H1 (cell line): ENCODE results near the gene PRR5. TPM values are rescaled to one million over a fixed set of nuclear protein-coding genes. Genes with fewer than 3 reads are reported as not detected.

Experiments
- CTCF ChIA-PET: fragments of 300-600 bp; sonication (Branson Sonifier 250); formaldehyde crosslinking; loops from one replicate; lab custom pipeline; 2021; ENCODE audit not compliant: partially characterized antibody; lab: Charles Lee
- POLR2A ChIA-PET: fragments of 300-600 bp; sonication (Branson Sonifier 250); formaldehyde crosslinking; loops from one replicate; lab custom pipeline; 2021; ENCODE audit warnings: inconsistent platforms; ENCODE audit not compliant: partially characterized antibody; lab: Charles Lee
- DNase-seq, 2 experiments: peaks; one replicate each; pipeline versions ENCODE4 v3.0.0 to v3.0.0-alpha.2; 2010 to 2022; ENCODE audit warnings: low spot score in 2 of 2, low read depth in 1 of 2, mixed read lengths in 1 of 2
- FAIRE-seq: peaks from 2 replicates; lab custom pipeline; 2011; peaks lifted over from hg19 to GRCh38; lab: Jason Lieb, UNC
- H2AFZ ChIP-seq: 2 replicates; pipeline ENCODE4 v1.8.1; 2012; ENCODE audit warnings: low read length, inconsistent platforms
- H2AK5ac ChIP-seq: 2 replicates; pipeline ENCODE4 v1.6.1; 2013; ENCODE audit warnings: low read depth, low read length
- H2BK120ac ChIP-seq: replicated peaks from 2 replicates; pipeline ENCODE3; 2013; ENCODE audit warnings: low read depth, low read length, inconsistent platforms
- H2BK12ac ChIP-seq: 2 replicates; pipeline ENCODE4 v1.6.1; 2013; ENCODE audit warnings: low read depth, low read length
- H2BK15ac ChIP-seq: 2 replicates; pipeline ENCODE4 v1.6.1; 2013; ENCODE audit warnings: low read length
- H2BK20ac ChIP-seq: 2 replicates; pipeline ENCODE4 v1.6.1; 2013; ENCODE audit warnings: low read length
- H2BK5ac ChIP-seq: 2 replicates; pipeline ENCODE4 v1.6.1; 2013; ENCODE audit warnings: low read depth, low read length
- H3K14ac ChIP-seq: 2 replicates; pipeline ENCODE4 v1.6.1; 2013; ENCODE audit warnings: inconsistent platforms; ENCODE audit not compliant: insufficient read length
- H3K18ac ChIP-seq: 2 replicates; pipeline ENCODE4 v1.6.1; 2013; ENCODE audit warnings: low read length; ENCODE audit errors: extremely low read depth
- H3K23ac ChIP-seq: 2 replicates; pipeline ENCODE4 v1.6.1; 2013; ENCODE audit warnings: inconsistent platforms; ENCODE audit not compliant: insufficient read length
- H3K23me2 ChIP-seq: 2 replicates; pipeline ENCODE4 v1.6.1; 2013; ENCODE audit warnings: low read depth, low read length
- H3K27ac ChIP-seq: 2 replicates; pipeline ENCODE4 v1.6.1; 2011; ENCODE audit warnings: low read depth, low read length, inconsistent platforms
- H3K27me3 ChIP-seq, 4 experiments: replicated peaks in 1 of 4; 1 replicate in 1 of 4; 2 replicates in 3 of 4; pipeline versions ENCODE4 v1.6.1 to v1.8.1; 2011 to 2013; ENCODE audit warnings: low read length in 3 of 4, mild to moderate bottlenecking in 3 of 4, inconsistent platforms in 2 of 4, mixed read lengths in 2 of 4, moderate library complexity in 1 of 4; ENCODE audit not compliant: control insufficient read depth in 3 of 4, insufficient read depth in 3 of 4; ENCODE audit errors: extremely low read depth in 1 of 4
- H3K36me3 ChIP-seq, 4 experiments: 2 replicates each; pipeline versions ENCODE4 v1.6.1 to v1.8.1; 2011 to 2013; ENCODE audit warnings: mild to moderate bottlenecking in 4 of 4, low read length in 3 of 4, moderate library complexity in 2 of 4, control low read depth in 1 of 4, inconsistent platforms in 1 of 4; ENCODE audit not compliant: insufficient read depth in 4 of 4, control insufficient read depth in 2 of 4
- H3K4ac ChIP-seq: replicated peaks from 2 replicates; pipeline ENCODE3; 2013; ENCODE audit warnings: low read length, low read depth, mixed read lengths, inconsistent platforms; ENCODE audit not compliant: insufficient read length
- H3K4me1 ChIP-seq, 4 experiments: replicated peaks in 1 of 4; 1 replicate in 1 of 4; 2 replicates in 3 of 4; pipeline versions ENCODE4 v1.6.1 to v1.8.1; 2011 to 2013; ENCODE audit warnings: low read length in 3 of 4, inconsistent platforms in 2 of 4, mixed read lengths in 1 of 4; ENCODE audit not compliant: insufficient read depth in 4 of 4, control insufficient read depth in 3 of 4
- H3K4me2 ChIP-seq, 2 experiments: 2 replicates each; pipeline versions ENCODE4 v1.6.1 to v1.8.1; 2011 to 2013; ENCODE audit warnings: low read depth in 2 of 2, low read length in 2 of 2, control low read depth in 1 of 2, inconsistent platforms in 1 of 2, mild to moderate bottlenecking in 1 of 2; ENCODE audit not compliant: insufficient read depth in 1 of 2
- H3K4me3 ChIP-seq, 4 experiments: fragments of 200-600, 300-600 bp in 1 of 4; sonication (generic), shearing (Covaris generic), sonication (Bioruptor Twin) in 1 of 4; 2 replicates each; pipeline versions ENCODE4 v1.5.1 to v1.8.1; 2011 to 2016; ENCODE audit warnings: low read length in 4 of 4, low read depth in 3 of 4, control low read depth in 2 of 4, inconsistent platforms in 2 of 4, mild to moderate bottlenecking in 2 of 4, mixed read lengths in 1 of 4, moderate library complexity in 1 of 4; ENCODE audit not compliant: insufficient read depth in 2 of 4; ENCODE audit errors: extremely low read depth in 1 of 4
- H3K56ac ChIP-seq: replicated peaks from 2 replicates; pipeline ENCODE3; 2013; ENCODE audit warnings: low read depth, mild to moderate bottlenecking, mixed read lengths, low read length, inconsistent platforms; ENCODE audit not compliant: insufficient read length
- H3K79me1 ChIP-seq: 2 replicates; pipeline ENCODE4 v1.6.1; 2013; ENCODE audit warnings: low read depth, low read length, control low read depth
- H3K79me2 ChIP-seq, 2 experiments: 2 replicates each; pipeline versions ENCODE4 v1.6.1 to v1.8.1; 2012 to 2013; ENCODE audit warnings: low read length in 2 of 2, mild to moderate bottlenecking in 2 of 2, inconsistent platforms in 1 of 2; ENCODE audit not compliant: insufficient read depth in 2 of 2, control insufficient read depth in 1 of 2
- H3K9ac ChIP-seq, 4 experiments: replicated peaks in 1 of 4; 1 replicate in 1 of 4; 2 replicates in 3 of 4; pipeline versions ENCODE4 v1.6.1 to v1.8.1; 2011 to 2013; ENCODE audit warnings: low read depth in 3 of 4, low read length in 3 of 4, control low read depth in 2 of 4, mild to moderate bottlenecking in 2 of 4, moderate library complexity in 2 of 4, inconsistent platforms in 1 of 4; ENCODE audit errors: extremely low read depth in 1 of 4
- H3K9me3 ChIP-seq, 2 experiments: 2 replicates each; pipeline versions ENCODE4 v1.6.1 to v1.8.1; 2012 to 2013; ENCODE audit warnings: mild to moderate bottlenecking in 2 of 2, moderate library complexity in 2 of 2, control low read depth in 1 of 2, inconsistent platforms in 1 of 2, low read depth in 1 of 2, low read length in 1 of 2, mixed read lengths in 1 of 2; ENCODE audit not compliant: insufficient read depth in 2 of 2
- H4K20me1 ChIP-seq, 2 experiments: replicated peaks in 1 of 2; 2 replicates each; pipeline versions ENCODE3 to v1.8.1; 2011 to 2013; ENCODE audit warnings: inconsistent platforms in 2 of 2, low read length in 2 of 2, mild to moderate bottlenecking in 1 of 2; ENCODE audit not compliant: insufficient read depth in 2 of 2, control insufficient read depth in 1 of 2
- H4K5ac ChIP-seq: 2 replicates; pipeline ENCODE4 v1.6.1; 2013; ENCODE audit warnings: low read length, low read depth, mixed read lengths, inconsistent platforms; ENCODE audit not compliant: insufficient read length
- H4K8ac ChIP-seq: 2 replicates; pipeline ENCODE4 v1.8.0; 2013; ENCODE audit warnings: mild to moderate bottlenecking, moderate library complexity, low read length, inconsistent platforms; ENCODE audit not compliant: insufficient read depth; ENCODE audit errors: extremely low read depth
- H4K91ac ChIP-seq: replicated peaks from 2 replicates; pipeline ENCODE3; 2013; ENCODE audit warnings: low read length, mixed read lengths, inconsistent platforms; ENCODE audit not compliant: insufficient read length
- JUN ChIP-seq: IDR thresholded peaks from 2 replicates; pipeline ENCODE4 v1.6.1; 2011; ENCODE audit warnings: low read depth, mild to moderate bottlenecking, improper control_type of control experiment, low read length
- MAFK ChIP-seq: IDR thresholded peaks from 2 replicates; pipeline ENCODE4 v1.6.1; 2012; ENCODE audit warnings: low read depth, mild to moderate bottlenecking, improper control_type of control experiment, low read length
- RAD21 ChIP-seq, 2 experiments: IDR thresholded peaks in 1 of 2; conservative IDR thresholded peaks in 1 of 2; 2 replicates each; pipeline ENCODE4 v1.6.1; 2011; ENCODE audit warnings: low read depth in 2 of 2, low read length in 2 of 2, improper control_type of control experiment in 1 of 2, inconsistent platforms in 1 of 2, mild to moderate bottlenecking in 1 of 2, moderate library complexity in 1 of 2
- RBBP5 ChIP-seq: IDR thresholded peaks from 2 replicates; pipeline ENCODE4 v1.7.1; 2012; ENCODE audit warnings: low read depth, mild to moderate bottlenecking, inconsistent platforms, low read length, moderate library complexity, borderline replicate concordance
- WGBS, 2 experiments: shearing (Covaris generic) in 1 of 2; methylation state at CpG; one replicate each; pipeline versions ENCODE4 v1.1.6 to v1.1.7; 2013 to 2015; ENCODE audit warnings: low lambda C conversion rate in 2 of 2, mixed read lengths in 2 of 2, inconsistent platforms in 1 of 2, low coverage in 1 of 2, missing lambda C conversion rate in 1 of 2; ENCODE audit not compliant: insufficient replicate concordance in 2 of 2, insufficient coverage in 1 of 2, insufficient read length in 1 of 2; ENCODE audit errors: extremely low coverage in 1 of 2, missing lambda C conversion rate in 1 of 2; 5-methylcytosine and 5-hydroxymethylcytosine counted together
- polyA plus RNA-seq, 7 experiments: library from polyadenylated mRNA; depleted of rRNA in 3 of 7; stranded (reverse) in 5 of 7; unstranded in 2 of 7; fragments of >200 nt in 5 of 7; fragments of 200-250 nt in 2 of 7; gene quantifications; 1 replicate in 5 of 7; 2 replicates in 1 of 7; 4 replicates in 1 of 7; pipeline versions ENCODE4 v1.2.1 to v1.2.3, GENCODE V29; 2011 to 2013; ENCODE audit warnings: missing spikeins in 2 of 7, mixed read lengths in 2 of 7
- total RNA-seq: library from RNA; stranded (reverse); fragmentation: NEBNext Ultra II Directional; extraction: Animal tissue kit (Norgen Biotek cat#: 25700); gene quantifications from 2 replicates; pipeline ENCODE4 v1.2.1, GENCODE V29; 2021
- TF ChIP-seq, protein P1 (sequence below), 3 experiments: IDR thresholded peaks; 1 replicate in 2 of 3; 2 replicates in 1 of 3; pipeline versions ENCODE4 v1.5.1 to v1.6.1; 2011; ENCODE audit warnings: low read length in 3 of 3, mild to moderate bottlenecking in 3 of 3, inconsistent platforms in 2 of 3, low read depth in 1 of 3, moderate library complexity in 1 of 3; ENCODE audit not compliant: insufficient read depth in 1 of 3; ENCODE audit errors: control extremely low read depth in 1 of 3

The PRR5 gene
- total and polyA plus RNA-seq, 2 of the 8 experiments (the other 6 are each of a cell fraction or from before 2014, with no cell fraction given) = 16.5 to 25.7 TPM

DNA sequence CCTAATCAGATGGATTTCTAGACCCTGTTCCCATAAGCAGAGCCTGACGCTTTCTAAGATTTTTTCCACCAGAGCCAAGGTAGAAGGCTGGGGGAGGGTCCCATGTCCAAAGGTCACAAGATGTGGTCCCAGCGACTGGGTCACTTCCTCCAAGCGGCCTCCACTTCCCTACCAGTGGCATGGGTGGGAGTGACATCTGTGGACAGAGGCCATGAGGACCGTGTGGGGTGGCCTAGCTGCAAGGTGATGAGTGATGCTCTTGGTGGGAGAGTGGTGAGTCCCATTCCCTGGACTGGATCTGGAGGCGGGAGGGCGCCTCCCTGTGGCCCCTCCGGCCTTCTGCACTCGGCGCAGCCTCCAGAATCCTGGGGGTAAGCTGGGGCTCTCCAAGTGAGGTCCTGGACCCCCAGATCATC, 32.4 kb upstream of the PRR5 start:
- Histone ChIP-seq H3K56ac (no peak overlapping the region), H3K18ac (no peak overlapping the region), H2AK5ac (no peak overlapping the region), H3K9ac (no peak overlapping the region), H2BK12ac (no peak overlapping the region), H2AFZ (no peak overlapping the region), H2BK120ac (no peak overlapping the region), H4K20me1 (peaks cover 0 to 4% of the 10 kb centered on the region in 2 experiments), H3K36me3 (no peaks in the 10 kb centered on the region), H2BK20ac (no peak overlapping the region), H3K9me3 (no peaks in the 10 kb centered on the region), H3K79me2 (no peaks in the 10 kb centered on the region), H3K23ac (no peak overlapping the region), H4K5ac (no peak overlapping the region), H3K14ac (no peak overlapping the region), H3K27me3 (peaks cover 0 to 16% (median 10%) of the 10 kb centered on the region in 4 experiments; a peak in 6 of 7 replicates), H2BK5ac (no peak overlapping the region), H3K4ac (no peak overlapping the region), H2BK15ac (no peak overlapping the region), H3K79me1 (no peaks in the 10 kb centered on the region), H3K4me1 (peaks cover 0 to 5% (median 1%) of the 10 kb centered on the region in 4 experiments; a peak in 4 of 7 replicates), H3K4me2 (peak overlapping the region in 1 of 2 experiments; percentile 54; a peak in 3 of 4 replicates), H4K91ac (no peak overlapping the region), H3K4me3 (peak overlapping the region in 1 of 4 experiments; percentile 64; a peak in 1 of 8 replicates), H4K8ac (no peak overlapping the region), H3K27ac (no peak overlapping the region), H3K23me2 (peaks cover 5% of the 10 kb centered on the region; the same call in 1 of the 2 replicates)
- WGBS, 2 experiments = 32% methylated on average over 9 of the region's 9 CpGs; no CpG with 5 or more reads in 1 of the 2 experiments
- FAIRE-seq (peak; percentile 69), DNase-seq (peak in 1 of 2 experiments; percentile 70)
- CTCF ChIA-PET = interaction anchor here (0.6 to 2.7 kb wide), 11 partner anchors 9 to 241 kb away, joined by 3 to 24 read pairs (median 4); no protein-coding TSS in a partner anchor
- no peak for TF ChIP-seq MAFK
- no peak for TF ChIP-seq JUN
- TF ChIP-seq, protein P1, sequence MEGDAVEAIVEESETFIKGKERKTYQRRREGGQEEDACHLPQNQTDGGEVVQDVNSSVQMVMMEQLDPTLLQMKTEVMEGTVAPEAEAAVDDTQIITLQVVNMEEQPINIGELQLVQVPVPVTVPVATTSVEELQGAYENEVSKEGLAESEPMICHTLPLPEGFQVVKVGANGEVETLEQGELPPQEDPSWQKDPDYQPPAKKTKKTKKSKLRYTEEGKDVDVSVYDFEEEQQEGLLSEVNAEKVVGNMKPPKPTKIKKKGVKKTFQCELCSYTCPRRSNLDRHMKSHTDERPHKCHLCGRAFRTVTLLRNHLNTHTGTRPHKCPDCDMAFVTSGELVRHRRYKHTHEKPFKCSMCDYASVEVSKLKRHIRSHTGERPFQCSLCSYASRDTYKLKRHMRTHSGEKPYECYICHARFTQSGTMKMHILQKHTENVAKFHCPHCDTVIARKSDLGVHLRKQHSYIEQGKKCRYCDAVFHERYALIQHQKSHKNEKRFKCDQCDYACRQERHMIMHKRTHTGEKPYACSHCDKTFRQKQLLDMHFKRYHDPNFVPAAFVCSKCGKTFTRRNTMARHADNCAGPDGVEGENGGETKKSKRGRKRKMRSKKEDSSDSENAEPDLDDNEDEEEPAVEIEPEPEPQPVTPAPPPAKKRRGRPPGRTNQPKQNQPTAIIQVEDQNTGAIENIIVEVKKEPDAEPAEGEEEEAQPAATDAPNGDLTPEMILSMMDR (IDR thresholded peaks at IDR 0.05; ENCODE audit: control extremely low read depth in 1 of 3, insufficient read depth in 1 of 3, low read depth in 1 of 3, low read length in 3 of 3) = peak; percentile 74 to 87 (median 85)
- no peak for TF ChIP-seq RBBP5
- TF ChIP-seq RAD21 (IDR thresholded peaks at IDR 0.05 in 1 of 2, conservative IDR thresholded peaks at IDR 0.05 in 1 of 2; ENCODE audit: low read depth in 2 of 2, low read length in 2 of 2) = peak; percentile 67 to 72
- POLR2A ChIA-PET = interaction anchor here (0.9 kb wide), 1 partner anchor 29 kb away, joined by 3 read pairs; no protein-coding TSS in a partner anchor
